ENCODE data around the gene APOBEC4. TPM values are rescaled to one million over a fixed set of nuclear protein-coding genes. Genes with fewer than 3 reads are reported as not detected.

APOBEC4 gene
- total RNA-seq, 1 donor from 2014 or later, result not detected

DNA sequence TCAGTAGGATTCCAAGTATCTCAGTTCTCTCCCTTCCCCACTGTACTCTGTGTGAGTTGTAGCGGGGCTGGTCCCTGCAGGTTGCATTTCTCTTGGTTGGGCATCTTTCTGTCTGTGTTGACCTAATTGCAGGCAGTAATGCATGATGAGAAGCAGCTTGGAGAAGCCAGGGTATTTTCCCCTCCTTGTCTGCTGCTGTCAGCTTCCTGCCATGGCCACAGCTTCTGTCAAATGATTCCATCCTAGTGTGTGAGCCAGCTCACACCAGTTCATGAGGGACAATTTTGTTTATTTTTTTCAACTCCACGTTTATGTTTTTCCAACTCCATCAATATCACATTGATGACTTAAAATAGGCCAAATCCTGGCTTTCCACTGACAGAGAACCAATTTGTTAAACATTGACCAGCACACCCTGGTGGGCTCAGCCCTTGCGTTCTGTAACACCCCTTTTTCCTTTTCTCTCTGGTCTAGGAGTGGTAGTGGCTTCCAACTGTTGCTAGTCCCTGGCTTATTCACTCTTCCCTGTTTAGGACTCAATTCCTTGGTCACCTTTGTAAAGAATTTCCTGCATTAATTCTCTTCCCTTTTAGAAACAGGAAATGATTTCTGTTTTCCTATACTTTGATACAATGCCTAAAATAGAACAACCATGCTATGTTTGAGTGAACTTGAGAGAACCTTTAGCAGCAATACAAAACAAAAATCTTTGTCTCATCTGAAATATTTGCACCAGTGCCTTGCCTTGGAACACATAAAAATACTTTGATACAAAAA is 44.9 kb upstream of the APOBEC4 start:
- Mint-ChIP-seq H3K4me3 (no peak overlapping the region), H3K36me3 (peaks cover 6% of the 10 kb centered on the region), H3K9me3 (no peaks in the 10 kb centered on the region), H3K27me3 (no peaks in the 10 kb centered on the region), H3K27ac (peak overlapping the region; percentile 42), H3K4me1 (ENCODE audit: unreplicated experiment) (peaks cover 21% of the 10 kb centered on the region)
- DNase-seq (ENCODE audit: extremely low spot score, unreplicated experiment), result no peak
- no peak for TF ChIP-seq CTCF (conservative IDR thresholded peaks at IDR 0.05)

DNA sequence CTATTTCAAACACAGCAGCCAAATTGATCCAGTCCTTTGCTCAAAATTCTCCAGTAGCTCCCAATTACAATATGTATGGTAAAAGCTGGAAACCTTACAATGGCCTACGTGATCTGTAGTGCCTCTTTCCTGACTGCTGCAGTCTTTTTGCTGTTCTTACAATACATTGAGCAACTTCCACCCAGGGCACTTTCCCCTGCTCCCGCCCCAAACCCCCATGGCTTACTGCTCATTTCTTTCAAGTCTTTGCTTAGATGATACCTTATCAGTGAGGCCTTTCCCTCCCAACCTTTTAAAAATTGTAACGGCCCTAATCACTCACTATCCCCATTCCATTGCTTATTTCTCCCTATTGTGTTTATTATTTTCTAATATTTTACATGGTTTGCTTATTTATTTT is 43.9 kb upstream of the APOBEC4 start:
- H3K36me3 Mint-ChIP-seq, result peaks cover 3% of the 10 kb centered on the region
- no peak for TF ChIP-seq CTCF (conservative IDR thresholded peaks at IDR 0.05)

GRCh38 chr1:183694755-183695154 is 41.6 kb upstream of the APOBEC4 start:
- Mint-ChIP-seq H3K27ac (no peak overlapping the region), H3K4me1 (ENCODE audit: unreplicated experiment) (peaks cover 19% of the 10 kb centered on the region), H3K4me3 (no peak overlapping the region), H3K36me3 (no peaks in the 10 kb centered on the region), H3K9me3 (no peaks in the 10 kb centered on the region), H3K27me3 (no peaks in the 10 kb centered on the region)
- no peak for TF ChIP-seq CTCF (conservative IDR thresholded peaks at IDR 0.05)
- no peak for DNase-seq (ENCODE audit: extremely low spot score, unreplicated experiment)

More for the DNA sequence above, 43.9 kb upstream of the APOBEC4 start:
- H3K27me3 Mint-ChIP-seq, result no peaks in the 10 kb centered on the region
- H3K27ac Mint-ChIP-seq, result no peak overlapping the region
- DNase-seq (ENCODE audit: extremely low spot score, unreplicated experiment), result no peak
- H3K9me3 Mint-ChIP-seq, result no peaks in the 10 kb centered on the region
- no peak overlapping the region for H3K4me3 Mint-ChIP-seq
- H3K4me1 Mint-ChIP-seq (ENCODE audit: unreplicated experiment), result peaks cover 21% of the 10 kb centered on the region

GRCh38 chr1:183694066-183694465 is 41.0 kb upstream of the APOBEC4 start:
- Mint-ChIP-seq H3K27ac (no peak overlapping the region), H3K4me3 (no peak overlapping the region), H3K4me1 (ENCODE audit: unreplicated experiment) (peaks cover 16% of the 10 kb centered on the region), H3K36me3 (no peaks in the 10 kb centered on the region), H3K27me3 (no peaks in the 10 kb centered on the region), H3K9me3 (no peaks in the 10 kb centered on the region)
- DNase-seq (ENCODE audit: extremely low spot score, unreplicated experiment), result no peak
- no peak for TF ChIP-seq CTCF (conservative IDR thresholded peaks at IDR 0.05)

DNA sequence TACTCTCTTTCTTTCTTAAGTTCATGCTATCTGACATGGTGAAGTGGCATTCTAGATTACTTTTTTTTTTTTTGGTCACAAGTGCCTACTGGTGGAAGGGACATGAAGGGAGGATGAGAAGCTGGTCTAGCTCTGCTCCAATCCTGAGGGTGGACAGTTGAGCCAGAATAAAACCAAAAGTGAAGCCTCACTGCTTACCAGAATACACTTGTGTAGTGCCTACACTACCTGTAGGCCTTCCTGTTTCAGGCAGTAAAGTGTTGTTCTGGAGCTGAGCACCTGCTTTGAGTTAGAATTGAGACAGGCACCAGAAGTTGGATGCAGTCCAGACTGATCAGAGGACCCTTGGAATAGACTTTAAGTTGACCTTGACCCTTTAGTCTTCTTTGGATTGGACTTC is 40.4 kb upstream of the APOBEC4 start:
- no peak for TF ChIP-seq CTCF (conservative IDR thresholded peaks at IDR 0.05)
- H3K27me3 Mint-ChIP-seq, result no peaks in the 10 kb centered on the region

More for the DNA sequence above, 40.4 kb upstream of the APOBEC4 start:
- H3K9me3 Mint-ChIP-seq, result no peaks in the 10 kb centered on the region
- no peak overlapping the region for H3K27ac Mint-ChIP-seq
- H3K4me1 Mint-ChIP-seq (ENCODE audit: unreplicated experiment), result peaks cover 16% of the 10 kb centered on the region
- no peak overlapping the region for H3K4me3 Mint-ChIP-seq
- DNase-seq (ENCODE audit: extremely low spot score, unreplicated experiment), result no peak
- H3K36me3 Mint-ChIP-seq, result no peaks in the 10 kb centered on the region

Measured in type B pancreatic cell (in vitro differentiated cells).